Measurements from ENCODE around the gene GDF2.

GRCh38 chr10:47321521-47322195 lies 596 bp upstream of the GDF2 start:
- TF ChIP-seq, protein P1, sequence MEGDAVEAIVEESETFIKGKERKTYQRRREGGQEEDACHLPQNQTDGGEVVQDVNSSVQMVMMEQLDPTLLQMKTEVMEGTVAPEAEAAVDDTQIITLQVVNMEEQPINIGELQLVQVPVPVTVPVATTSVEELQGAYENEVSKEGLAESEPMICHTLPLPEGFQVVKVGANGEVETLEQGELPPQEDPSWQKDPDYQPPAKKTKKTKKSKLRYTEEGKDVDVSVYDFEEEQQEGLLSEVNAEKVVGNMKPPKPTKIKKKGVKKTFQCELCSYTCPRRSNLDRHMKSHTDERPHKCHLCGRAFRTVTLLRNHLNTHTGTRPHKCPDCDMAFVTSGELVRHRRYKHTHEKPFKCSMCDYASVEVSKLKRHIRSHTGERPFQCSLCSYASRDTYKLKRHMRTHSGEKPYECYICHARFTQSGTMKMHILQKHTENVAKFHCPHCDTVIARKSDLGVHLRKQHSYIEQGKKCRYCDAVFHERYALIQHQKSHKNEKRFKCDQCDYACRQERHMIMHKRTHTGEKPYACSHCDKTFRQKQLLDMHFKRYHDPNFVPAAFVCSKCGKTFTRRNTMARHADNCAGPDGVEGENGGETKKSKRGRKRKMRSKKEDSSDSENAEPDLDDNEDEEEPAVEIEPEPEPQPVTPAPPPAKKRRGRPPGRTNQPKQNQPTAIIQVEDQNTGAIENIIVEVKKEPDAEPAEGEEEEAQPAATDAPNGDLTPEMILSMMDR (IDR thresholded peaks at IDR 0.05; ENCODE audit: insufficient read depth, low read length): no peak
- no peak for TF ChIP-seq POLR2AphosphoS5 (IDR thresholded peaks at IDR 0.05; ENCODE audit: low read depth)
- TF ChIP-seq SPI1 (IDR thresholded peaks at IDR 0.05; ENCODE audit: borderline replicate concordance, low read depth): no peak
- TF ChIP-seq, protein P2, sequence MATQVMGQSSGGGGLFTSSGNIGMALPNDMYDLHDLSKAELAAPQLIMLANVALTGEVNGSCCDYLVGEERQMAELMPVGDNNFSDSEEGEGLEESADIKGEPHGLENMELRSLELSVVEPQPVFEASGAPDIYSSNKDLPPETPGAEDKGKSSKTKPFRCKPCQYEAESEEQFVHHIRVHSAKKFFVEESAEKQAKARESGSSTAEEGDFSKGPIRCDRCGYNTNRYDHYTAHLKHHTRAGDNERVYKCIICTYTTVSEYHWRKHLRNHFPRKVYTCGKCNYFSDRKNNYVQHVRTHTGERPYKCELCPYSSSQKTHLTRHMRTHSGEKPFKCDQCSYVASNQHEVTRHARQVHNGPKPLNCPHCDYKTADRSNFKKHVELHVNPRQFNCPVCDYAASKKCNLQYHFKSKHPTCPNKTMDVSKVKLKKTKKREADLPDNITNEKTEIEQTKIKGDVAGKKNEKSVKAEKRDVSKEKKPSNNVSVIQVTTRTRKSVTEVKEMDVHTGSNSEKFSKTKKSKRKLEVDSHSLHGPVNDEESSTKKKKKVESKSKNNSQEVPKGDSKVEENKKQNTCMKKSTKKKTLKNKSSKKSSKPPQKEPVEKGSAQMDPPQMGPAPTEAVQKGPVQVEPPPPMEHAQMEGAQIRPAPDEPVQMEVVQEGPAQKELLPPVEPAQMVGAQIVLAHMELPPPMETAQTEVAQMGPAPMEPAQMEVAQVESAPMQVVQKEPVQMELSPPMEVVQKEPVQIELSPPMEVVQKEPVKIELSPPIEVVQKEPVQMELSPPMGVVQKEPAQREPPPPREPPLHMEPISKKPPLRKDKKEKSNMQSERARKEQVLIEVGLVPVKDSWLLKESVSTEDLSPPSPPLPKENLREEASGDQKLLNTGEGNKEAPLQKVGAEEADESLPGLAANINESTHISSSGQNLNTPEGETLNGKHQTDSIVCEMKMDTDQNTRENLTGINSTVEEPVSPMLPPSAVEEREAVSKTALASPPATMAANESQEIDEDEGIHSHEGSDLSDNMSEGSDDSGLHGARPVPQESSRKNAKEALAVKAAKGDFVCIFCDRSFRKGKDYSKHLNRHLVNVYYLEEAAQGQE (IDR thresholded peaks at IDR 0.05; ENCODE audit: insufficient replicate concordance, low read depth): no peak
